Transverse colon (tissue), 4 donors: ENCODE data around the gene CTNND2. TPM values are rescaled to one million over a fixed set of nuclear protein-coding genes. Genes with fewer than 3 reads are reported as not detected.

Experiments
- DNase-seq: peaks from one replicate; pipeline ENCODE4 v3.0.0-alpha.2; 2019
- H3K27ac ChIP-seq, 4 donors: fragments of 200-600 bp; sonication (generic); 2 replicates each; pipeline ENCODE4 v1.5.1; 2016 to 2018; ENCODE audit warnings: inconsistent platforms in 4 of 4
- H3K27me3 ChIP-seq: fragments of 200-600 bp; sonication (generic); 2 replicates; pipeline ENCODE4 v1.5.1; 2017; ENCODE audit warnings: inconsistent platforms
- H3K36me3 ChIP-seq, 4 donors: fragments of 200-600 bp; sonication (generic); 2 replicates each; pipeline ENCODE4 v1.5.1; 2017 to 2019; ENCODE audit warnings: inconsistent platforms in 4 of 4
- H3K4me1 ChIP-seq, 4 donors: fragments of 200-600 bp; sonication (generic); 2 replicates each; pipeline ENCODE4 v1.5.1; 2017 to 2020; ENCODE audit warnings: inconsistent platforms in 4 of 4
- H3K4me3 ChIP-seq, 4 donors: fragments of 200-600 bp; sonication (generic); 1 replicate in 1 of 4; 2 replicates in 3 of 4; pipeline versions ENCODE4 v1.5.1 to v1.6.1; 2017 to 2019; ENCODE audit warnings: inconsistent platforms in 4 of 4
- H3K9me3 ChIP-seq, 2 donors: fragments of 200-600 bp; sonication (generic); 2 replicates each; pipeline ENCODE4 v1.5.1; 2017 to 2019; ENCODE audit warnings: inconsistent platforms in 2 of 2
- EP300 ChIP-seq: sonication (generic); formaldehyde crosslinking; IDR thresholded peaks from one replicate; pipeline ENCODE4 v1.6.1; 2017; ENCODE audit warnings: antibody characterized with exemption, low read depth
- POLR2A ChIP-seq: fragments of 450-650 bp; IDR thresholded peaks from one replicate; pipeline ENCODE4 v1.6.1; 2016; ENCODE audit warnings: antibody characterized with exemption, mild to moderate bottlenecking, moderate library complexity
- POLR2AphosphoS5 ChIP-seq, 3 donors: sonication (generic); formaldehyde crosslinking; IDR thresholded peaks; one replicate each; pipeline ENCODE4 v1.6.1; 2016; ENCODE audit warnings: antibody characterized with exemption in 3 of 3
- WGBS, 2 donors: methylation state at CpG; one replicate each; pipeline ENCODE4 v1.1.5; 2018; ENCODE audit warnings: low coverage in 1 of 2; 5-methylcytosine and 5-hydroxymethylcytosine counted together
- in situ Hi-C, 4 donors: fragments of 200-750 bp; cut with MboI; loops; one replicate each; pipeline versions ENCODE4 v1.15.0 to v1.15.1; 2017; ENCODE audit warnings: low sequenced_read_pairs in 3 of 4, low pct_ligation_motif_present in 1 of 4, low pct_unique_long_range_greater_than_20kb in 1 of 4
- intact Hi-C: fragments of 100-400 bp; cut with DNase I; formaldehyde crosslinking; loops from one replicate; pipeline ENCODE4 v1.15.1; 2023; ENCODE audit warnings: low total_unique reads
- total RNA-seq, 4 donors: library from RNA; depleted of rRNA; stranded (reverse); fragments of >200 nt; gene quantifications; one replicate each; pipeline ENCODE4 v1.1.0, GENCODE V29; 2016
- TF ChIP-seq, protein P1 (sequence below), 5 experiments: fragments of 200-600 bp in 3 of 5; fragments of 450-650 bp in 2 of 5; sonication (generic) in 3 of 5; IDR thresholded peaks; 1 replicate in 2 of 5; 2 replicates in 3 of 5; pipeline ENCODE4 v1.5.1; 2016 to 2017; ENCODE audit warnings: antibody characterized with exemption in 5 of 5, inconsistent platforms in 3 of 5, mild to moderate bottlenecking in 2 of 5, moderate library complexity in 1 of 5

Gene CTNND2
- total RNA-seq, 4 donors from 2014 or later, result 1.9 to 2.1 TPM; not detected in 2

DNA sequence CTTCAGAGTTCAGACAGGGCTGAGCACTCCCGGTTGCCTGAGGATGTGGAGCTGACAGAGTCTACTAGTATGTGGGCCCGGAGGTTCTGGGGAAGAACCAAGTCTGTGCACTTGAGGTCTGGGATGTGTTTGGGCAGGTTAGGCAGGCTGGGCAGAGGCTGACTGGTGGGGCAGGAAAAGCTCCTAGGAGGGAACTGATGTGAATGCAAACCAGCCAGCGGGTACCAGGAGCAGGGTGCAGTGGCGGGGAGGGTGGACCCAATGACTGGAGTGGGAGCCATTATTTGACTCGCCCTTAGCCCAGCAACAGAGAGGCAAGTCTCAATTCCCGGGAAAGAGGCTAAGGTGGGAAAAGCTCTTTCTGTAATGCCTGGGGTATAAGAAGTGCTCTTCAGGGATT lies 723.4 kb downstream of the CTNND2 start:
- no peak overlapping the region for H3K4me3 ChIP-seq
- in situ Hi-C loops (no loop called here), intact Hi-C loops (no loop called here)
- H3K27me3 ChIP-seq, result no peaks in the 10 kb centered on the region
- 78 to 87% methylated on average over 2 to 6 of the region's 6 CpGs for WGBS, 2 donors
- DNase-seq, result no peak
- H3K36me3 ChIP-seq, result no peaks in the 10 kb centered on the region
- no peak overlapping the region for H3K27ac ChIP-seq
- no peak for TF ChIP-seq EP300
- TF ChIP-seq, protein P1, sequence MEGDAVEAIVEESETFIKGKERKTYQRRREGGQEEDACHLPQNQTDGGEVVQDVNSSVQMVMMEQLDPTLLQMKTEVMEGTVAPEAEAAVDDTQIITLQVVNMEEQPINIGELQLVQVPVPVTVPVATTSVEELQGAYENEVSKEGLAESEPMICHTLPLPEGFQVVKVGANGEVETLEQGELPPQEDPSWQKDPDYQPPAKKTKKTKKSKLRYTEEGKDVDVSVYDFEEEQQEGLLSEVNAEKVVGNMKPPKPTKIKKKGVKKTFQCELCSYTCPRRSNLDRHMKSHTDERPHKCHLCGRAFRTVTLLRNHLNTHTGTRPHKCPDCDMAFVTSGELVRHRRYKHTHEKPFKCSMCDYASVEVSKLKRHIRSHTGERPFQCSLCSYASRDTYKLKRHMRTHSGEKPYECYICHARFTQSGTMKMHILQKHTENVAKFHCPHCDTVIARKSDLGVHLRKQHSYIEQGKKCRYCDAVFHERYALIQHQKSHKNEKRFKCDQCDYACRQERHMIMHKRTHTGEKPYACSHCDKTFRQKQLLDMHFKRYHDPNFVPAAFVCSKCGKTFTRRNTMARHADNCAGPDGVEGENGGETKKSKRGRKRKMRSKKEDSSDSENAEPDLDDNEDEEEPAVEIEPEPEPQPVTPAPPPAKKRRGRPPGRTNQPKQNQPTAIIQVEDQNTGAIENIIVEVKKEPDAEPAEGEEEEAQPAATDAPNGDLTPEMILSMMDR (IDR thresholded peaks at IDR 0.05), result no peak
- TF ChIP-seq POLR2A, result no peak
- no peak for TF ChIP-seq POLR2AphosphoS5 (IDR thresholded peaks at IDR 0.05)
- H3K4me1 ChIP-seq, result no peaks in the 10 kb centered on the region
- no peaks in the 10 kb centered on the region for H3K9me3 ChIP-seq

DNA sequence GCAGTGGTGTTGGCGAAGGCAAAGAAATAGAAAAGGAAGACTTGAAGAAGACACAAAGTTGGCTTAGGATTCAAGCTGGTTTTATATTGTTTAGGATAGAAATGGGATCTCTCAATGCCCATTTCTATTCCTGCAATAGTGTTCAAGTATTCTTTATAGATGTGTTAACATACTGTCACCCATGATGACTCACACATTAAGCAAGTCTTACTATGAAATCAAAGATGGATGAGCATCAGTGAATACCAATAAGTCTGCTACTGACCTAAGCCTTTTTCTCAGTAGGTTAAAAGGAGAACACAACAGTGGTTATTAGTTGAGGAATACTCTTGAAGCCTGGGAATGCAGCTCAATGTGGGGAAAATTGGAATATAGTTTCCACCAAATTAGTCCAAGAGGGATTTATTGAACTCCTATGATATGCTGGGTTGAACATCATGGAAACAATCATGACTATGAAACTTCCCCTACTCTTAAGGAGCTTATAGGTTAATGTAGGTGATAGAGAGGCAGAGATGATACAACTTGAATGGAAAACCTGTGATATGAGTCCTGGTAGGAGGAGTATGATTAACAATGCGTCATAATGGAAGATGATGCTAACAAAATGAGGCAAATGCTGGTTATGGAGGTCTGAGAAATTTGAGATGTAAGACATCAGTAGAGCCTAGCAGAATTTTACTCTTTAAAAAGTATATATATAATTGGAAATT lies 726.1 kb downstream of the CTNND2 start:
- TF ChIP-seq EP300 (no peak), POLR2A (no peak), POLR2AphosphoS5 (IDR thresholded peaks at IDR 0.05) (no peak)
- TF ChIP-seq, protein P1 (IDR thresholded peaks at IDR 0.05), result no peak
- no peak for DNase-seq
- WGBS, 2 donors, result 94 to 96% methylated on average over 2 of the region's 2 CpGs
- Histone ChIP-seq H3K4me1 (no peaks in the 10 kb centered on the region), H3K27me3 (no peaks in the 10 kb centered on the region), H3K4me3 (no peak overlapping the region), H3K27ac (no peak overlapping the region), H3K36me3 (no peaks in the 10 kb centered on the region), H3K9me3 (no peaks in the 10 kb centered on the region)
- intact Hi-C loops, result no loop called here
- in situ Hi-C loops, result no loop called here

- Histone ChIP-seq H3K36me3 (no peaks in the 10 kb centered on the region), H3K27me3 (no peaks in the 10 kb centered on the region), H3K4me1 (no peaks in the 10 kb centered on the region), H3K27ac (no peak overlapping the region), H3K4me3 (no peak overlapping the region), H3K9me3 (no peaks in the 10 kb centered on the region)
- in situ Hi-C loops, result no loop called here
- intact Hi-C loops, result no loop called here
- TF ChIP-seq, protein P1 (IDR thresholded peaks at IDR 0.05), result no peak
- TF ChIP-seq POLR2A (no peak), POLR2AphosphoS5 (IDR thresholded peaks at IDR 0.05) (no peak), EP300 (no peak)
- 68 to 80% methylated on average over 7 of the region's 7 CpGs for WGBS, 2 donors
- DNase-seq, result no peak
These were observed 729.7 kb downstream of the CTNND2 start for GRCh38 chr5:11174591-11174990.

DNA sequence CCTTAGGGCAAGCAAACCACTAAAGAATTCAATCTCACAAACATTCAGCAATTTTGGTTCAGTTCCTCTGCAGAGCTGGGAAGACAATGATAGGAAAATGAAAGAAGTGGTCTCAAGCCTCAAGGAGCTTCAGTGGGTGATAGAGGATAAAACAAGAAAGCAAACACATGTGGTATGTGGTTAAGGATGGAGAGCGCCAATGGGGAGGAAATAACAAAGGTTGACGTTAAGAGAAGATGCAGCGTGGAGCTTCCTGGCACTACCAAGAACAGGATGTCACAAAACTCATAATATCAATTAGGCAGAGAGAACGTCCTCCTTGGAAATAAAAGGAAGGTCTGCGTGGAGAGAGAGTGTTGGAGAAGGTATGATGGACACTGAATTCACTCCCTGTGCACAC lies 731.8 kb downstream of the CTNND2 start:
- Histone ChIP-seq H3K36me3 (no peaks in the 10 kb centered on the region), H3K27me3 (no peaks in the 10 kb centered on the region), H3K4me3 (no peak overlapping the region), H3K27ac (no peak overlapping the region), H3K4me1 (no peaks in the 10 kb centered on the region), H3K9me3 (no peaks in the 10 kb centered on the region)
- intact Hi-C loops (no loop called here), in situ Hi-C loops (no loop called here)
- WGBS, 2 donors, result 53 to 77% methylated on average over 5 of the region's 5 CpGs
- TF ChIP-seq, protein P1 (IDR thresholded peaks at IDR 0.05), result no peak
- TF ChIP-seq EP300 (no peak), POLR2A (no peak), POLR2AphosphoS5 (IDR thresholded peaks at IDR 0.05) (no peak)
- DNase-seq, result no peak
